DMS 273 (cell line): ENCODE measurements around the gene CREB1.
"Not testable (repeated sequence)": the region's sequence is repeated elsewhere in the genome, so short reads cannot be mapped to it uniquely, and the experiment has no call there.

Experiments used
- DNase-seq: peaks from one replicate; lab custom pipeline; 2025; ENCODE audit not compliant: unreplicated experiment; lab: John Stamatoyannopoulos, UW

Gene CREB1

DNA sequence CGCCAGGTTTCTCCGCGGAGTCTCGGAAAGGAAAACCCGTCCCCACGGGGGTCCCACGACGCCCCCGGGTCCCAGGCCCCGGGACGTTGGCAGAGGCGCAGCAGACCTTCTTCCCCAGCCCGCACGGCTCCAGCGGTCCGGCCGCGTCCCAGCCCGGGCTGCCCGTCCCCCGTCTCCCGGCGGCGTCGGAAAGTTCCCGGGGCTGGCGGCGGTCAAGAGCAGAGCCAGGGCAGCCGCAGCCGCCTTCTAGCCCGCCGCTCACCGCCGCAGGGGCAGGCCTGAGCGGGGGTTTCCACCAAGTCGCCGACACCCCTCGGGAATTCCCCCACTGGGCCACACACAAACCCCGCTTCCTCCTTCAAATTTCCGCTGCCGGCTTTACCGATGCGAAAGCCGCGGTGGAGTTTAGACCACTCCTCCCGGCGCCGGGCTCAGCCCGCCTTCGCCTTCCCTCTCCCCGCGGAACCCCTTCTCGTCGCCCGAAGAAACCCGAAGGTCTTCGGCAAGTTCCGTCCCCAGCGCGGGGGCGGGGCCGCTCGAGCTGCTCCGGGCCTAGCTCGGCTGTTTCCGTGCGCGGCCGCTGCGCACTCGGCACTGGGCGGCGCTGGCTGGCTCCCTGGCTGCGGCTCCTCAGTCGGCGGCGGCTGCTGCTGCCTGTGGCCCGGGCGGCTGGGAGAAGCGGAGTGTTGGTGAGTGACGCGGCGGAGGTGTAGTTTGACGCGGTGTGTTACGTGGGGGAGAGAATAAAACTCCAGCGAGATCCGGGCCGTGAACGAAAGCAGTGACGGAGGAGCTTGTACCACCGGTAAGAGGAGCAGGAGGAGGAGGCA lies at the start of gene CREB1:
CREB1 (plus strand) TSS at position 633 of the 830 bp plus-strand sequence. CDS start 25,674 bp downstream, outside the sequence.
- DNase-seq = peak; percentile 99

DNA sequence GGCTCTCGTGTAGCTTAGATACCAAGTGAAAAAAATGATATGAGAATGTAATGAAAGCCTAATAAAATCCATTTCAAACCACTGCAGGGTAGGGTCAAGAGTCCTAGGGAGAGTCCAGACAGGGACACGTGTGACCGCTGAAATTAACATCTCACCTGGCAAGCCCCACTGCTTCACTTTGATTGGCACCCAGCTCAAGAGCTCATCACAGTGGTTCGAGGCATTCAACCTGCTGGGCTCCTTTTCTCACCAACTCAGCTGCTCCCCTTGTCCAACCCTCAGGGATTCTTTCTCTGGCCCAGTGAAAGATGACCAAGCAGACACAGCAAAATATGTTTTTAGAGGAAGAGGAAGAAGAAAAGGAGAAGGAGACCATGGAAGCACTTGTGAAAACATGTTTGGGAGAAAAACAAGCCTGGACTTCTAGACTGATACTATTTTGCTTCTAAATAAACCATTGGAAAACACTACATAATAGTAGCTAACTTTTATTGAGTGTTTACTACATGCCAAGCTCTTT lies 49.2 kb upstream of the CREB1 start:
- DNase-seq = no peak

GRCh38 chr2:207481924-207482323 lies 47.8 kb upstream of the CREB1 start:
- DNase-seq = no peak

DNA sequence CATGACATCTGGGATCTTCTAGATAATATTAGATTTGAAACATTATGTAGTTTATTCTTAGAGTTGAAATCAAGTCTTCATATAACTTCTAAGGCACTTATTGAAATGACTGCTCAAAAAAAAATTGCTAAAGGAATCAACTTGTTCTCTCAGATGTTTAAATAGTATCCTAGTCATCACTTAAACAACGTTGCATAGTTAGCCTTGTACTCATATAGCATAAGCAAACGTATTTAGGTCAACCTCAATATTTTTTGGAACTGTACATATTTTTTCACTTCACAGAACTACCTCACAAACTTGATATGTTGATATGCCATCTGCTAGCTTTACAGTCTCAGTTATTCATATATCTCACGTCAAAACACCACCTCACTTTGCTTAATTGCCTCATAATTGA lies 47.1 kb upstream of the CREB1 start:
- DNase-seq = no peak

- no peak for DNase-seq
These were observed 46.7 kb upstream of the CREB1 start for GRCh38 chr2:207483066-207483465.

- no peak for DNase-seq
These were observed 46.3 kb upstream of the CREB1 start for GRCh38 chr2:207483477-207483876.

DNA sequence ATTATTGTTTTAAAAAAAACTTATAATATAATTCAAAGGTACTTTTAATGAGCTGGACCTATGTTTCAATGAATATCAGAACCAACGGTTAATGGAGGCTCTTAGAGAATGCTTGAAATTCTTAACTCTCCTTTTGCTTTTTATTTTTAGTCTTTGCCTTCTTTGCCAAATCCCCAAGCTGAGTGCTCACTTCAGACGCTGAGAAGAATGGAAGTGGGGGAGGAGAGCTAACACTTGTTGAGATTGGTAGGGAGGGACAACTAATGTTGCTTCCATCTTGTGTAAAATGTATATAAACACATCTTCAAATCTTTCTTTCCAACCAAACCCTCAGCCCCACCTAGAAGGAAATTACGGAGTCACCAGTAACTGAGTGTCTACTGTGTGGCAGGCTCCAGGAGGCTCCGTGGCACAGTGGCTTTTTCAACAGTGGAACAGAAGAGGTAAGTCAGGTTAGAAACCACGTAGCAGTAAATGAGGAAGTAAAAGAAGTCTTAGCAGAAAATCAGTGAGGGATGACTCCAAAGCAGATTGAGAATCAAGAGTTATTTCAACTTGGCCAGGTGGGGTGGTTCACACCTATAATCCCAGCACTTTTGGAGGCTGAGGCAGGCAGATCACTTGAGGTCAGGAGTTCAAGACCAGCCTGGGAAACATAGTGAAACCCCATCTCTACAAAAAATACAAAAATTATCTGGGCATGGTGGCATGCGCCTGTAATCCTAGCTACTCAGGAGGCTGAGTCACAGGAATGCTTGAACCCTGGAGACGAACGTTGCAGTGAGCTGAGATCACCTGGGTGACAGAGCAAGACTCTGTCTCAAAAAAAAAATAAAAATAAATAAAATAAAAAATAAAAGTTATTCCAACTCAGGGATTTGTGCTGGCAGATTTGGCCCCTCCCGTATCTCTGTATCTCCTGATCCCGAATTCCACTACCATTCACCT lies 45.0 kb upstream of the CREB1 start:
- DNase-seq = no peak

- DNase-seq = no peak
These were observed 42.0 kb upstream of the CREB1 start for GRCh38 chr2:207487650-207488311.

GRCh38 chr2:207489251-207489650 lies 40.5 kb upstream of the CREB1 start:
- DNase-seq = no peak

DNA sequence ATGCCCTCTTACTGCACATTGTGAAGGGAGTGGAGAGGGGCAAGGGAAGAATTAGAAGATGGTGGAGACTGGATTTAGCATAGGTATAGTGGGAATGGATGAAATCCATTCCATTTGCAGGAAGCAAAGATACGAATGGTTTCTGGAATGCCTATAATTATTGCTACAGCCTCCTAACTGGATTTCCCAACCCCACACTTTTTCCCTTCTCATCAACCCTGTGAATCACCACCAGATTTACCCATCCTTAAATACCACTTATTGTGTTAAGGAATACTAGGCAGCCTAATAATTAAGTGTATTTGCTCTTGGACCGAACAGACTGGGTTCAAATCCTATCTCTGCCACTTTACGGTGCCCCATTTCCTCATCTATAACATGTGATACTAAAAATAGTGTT lies 39.3 kb upstream of the CREB1 start:
- DNase-seq = no peak

DNA sequence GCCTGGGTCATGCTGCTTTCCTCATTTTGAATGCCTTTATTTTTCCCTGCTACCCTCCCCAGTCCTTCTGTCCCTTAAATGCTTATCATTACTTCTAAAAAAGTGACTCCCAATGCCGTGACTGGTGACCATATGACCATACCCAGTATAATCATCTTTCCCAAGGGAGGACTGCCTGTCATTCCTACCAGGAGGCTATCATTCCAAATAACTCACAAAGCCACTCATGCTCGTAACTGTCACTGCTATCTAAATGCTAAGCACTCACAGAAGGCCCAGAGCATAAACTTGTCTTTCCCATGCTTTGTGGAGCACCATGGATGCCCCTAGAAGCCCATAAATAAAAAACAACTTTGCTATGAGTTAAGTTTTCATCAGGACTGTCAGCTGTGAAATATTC lies 38.7 kb upstream of the CREB1 start:
- DNase-seq = no peak

DNA sequence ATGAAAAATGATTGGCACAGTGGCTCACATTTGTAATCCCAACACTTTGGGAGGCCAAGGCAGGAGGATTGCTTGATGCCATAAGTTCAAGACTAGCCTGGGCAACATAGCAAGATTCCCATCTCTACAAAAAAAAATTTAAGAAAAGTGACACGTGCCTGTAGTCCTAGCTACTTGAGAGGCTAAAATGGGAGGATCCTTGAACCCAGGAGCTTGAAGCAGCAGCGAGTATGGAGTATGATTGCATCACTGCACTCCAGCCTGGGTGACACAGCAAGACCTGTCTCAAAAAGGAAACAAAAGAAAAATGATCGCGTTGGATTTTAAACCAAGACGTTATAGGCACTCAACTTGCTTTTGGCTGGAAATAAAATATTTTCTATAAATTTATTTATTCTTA lies 37.8 kb upstream of the CREB1 start:
- DNase-seq = no peak

GRCh38 chr2:207492461-207492860 lies 37.3 kb upstream of the CREB1 start:
- DNase-seq = no peak

DNA sequence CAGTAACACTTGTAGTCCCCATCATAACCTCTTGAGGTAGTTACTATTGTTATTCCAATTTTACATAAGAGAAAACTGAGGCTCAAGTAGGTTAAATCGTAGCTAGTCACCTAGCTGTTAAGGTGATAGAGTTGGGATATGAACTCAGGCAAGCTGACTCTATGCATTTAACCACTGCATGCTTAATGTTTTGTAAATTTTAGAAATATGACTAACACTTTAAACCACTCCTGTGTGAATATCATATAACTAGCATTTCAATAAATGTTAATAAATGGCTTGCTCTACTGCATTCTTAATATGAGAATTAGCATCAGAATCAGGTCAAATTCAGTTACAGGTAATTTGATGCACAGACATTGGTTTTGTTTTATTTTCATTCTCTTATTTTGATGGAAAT lies 35.6 kb upstream of the CREB1 start:
- DNase-seq = no peak

DNA sequence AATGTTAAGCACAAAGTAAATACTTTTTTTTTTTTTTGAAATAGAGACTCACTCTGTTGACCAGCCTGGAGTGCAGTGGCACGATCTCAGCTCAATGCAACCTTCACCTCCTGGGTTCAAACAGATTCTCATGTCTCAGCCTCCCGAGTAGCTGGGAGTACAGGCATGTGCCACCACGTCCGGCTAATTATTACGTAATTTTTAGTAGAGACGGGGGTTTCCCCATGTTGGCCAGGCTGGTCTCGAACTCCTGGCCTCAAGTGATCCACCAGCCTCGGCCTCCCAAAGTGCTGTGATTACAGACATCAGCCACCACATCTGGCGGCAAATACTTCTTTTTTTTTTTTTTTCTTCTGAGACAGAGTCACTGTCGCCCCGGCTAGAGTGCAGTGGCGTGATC lies 32.8 kb upstream of the CREB1 start:
- DNase-seq = not testable (repeated sequence)

- no peak for DNase-seq
These were observed 32.2 kb upstream of the CREB1 start for GRCh38 chr2:207497596-207497995.

- no peak for DNase-seq
These were observed 31.3 kb upstream of the CREB1 start for GRCh38 chr2:207498427-207498826.

DNA sequence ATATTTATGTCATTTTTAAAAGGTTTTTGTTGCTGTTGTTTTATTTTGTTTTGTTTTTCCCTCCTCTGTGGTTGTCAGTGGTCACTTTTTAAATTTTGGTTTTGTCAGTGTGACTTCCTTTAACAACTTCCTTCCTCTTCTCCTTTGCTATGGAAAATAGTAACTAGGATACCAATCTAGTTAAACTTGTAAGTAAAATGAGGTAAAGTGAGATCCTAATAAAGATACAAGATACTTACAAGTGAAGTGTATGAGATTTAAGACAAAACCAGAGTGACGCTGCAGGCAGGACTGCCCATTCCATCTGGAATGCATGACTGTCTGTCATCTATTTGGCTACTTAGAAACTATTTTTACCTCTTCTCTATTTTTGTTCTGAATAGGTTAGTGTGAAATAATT lies 30.6 kb upstream of the CREB1 start:
- DNase-seq = no peak

DNA sequence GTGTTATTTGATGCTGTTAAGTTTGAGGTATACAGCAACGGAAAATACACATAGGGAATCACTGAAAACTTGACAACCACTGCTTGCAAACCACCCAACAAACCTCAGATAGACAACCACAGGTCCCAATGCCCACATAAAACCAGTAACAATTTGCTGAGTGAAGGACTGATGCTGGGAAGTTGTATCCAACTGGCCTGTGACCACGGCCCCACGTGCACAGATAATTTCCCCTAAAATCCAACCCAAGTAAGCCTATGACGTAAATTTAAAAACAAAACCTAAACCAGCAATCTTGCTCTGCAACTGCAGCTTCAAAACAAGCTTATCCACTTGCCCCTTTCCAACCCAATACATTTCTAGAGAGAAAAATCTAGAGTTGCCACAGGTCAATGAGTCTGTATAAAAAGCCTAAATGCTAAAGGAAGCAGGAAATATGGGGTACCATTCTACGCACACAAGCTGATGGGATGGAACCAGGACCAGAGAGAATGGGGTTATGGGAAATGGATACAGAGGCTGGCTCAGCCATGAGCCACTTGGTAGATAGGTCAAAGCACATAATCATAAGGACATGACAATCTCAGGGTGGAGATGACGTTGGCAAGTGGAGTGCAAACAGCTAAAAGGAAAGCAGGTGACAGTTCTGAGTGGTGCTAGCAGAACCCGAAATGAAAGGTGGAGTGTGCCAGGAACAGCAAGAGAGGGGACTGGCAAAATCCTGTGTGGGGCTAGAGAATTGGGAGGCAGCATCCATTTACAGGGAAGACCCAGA lies 27.8 kb upstream of the CREB1 start:
- DNase-seq = no peak

- no peak for DNase-seq
These were observed 27.1 kb upstream of the CREB1 start for GRCh38 chr2:207502577-207503198.
